Stimulated activated CD8-positive, alpha-beta memory T cell treated with anti-CD3 and anti-CD28 coated beads, Interleukin-15, amount 100 ng/mL, for 4 hours (primary cell): Measurements from ENCODE around the gene ZNF30.
"Not testable (repeated sequence)": the region's sequence is repeated elsewhere in the genome, so short reads cannot be mapped to it uniquely, and the experiment has no call there.

Experiments used
- DNase-seq, 2 donors: peaks; one replicate each; pipeline ENCODE4 v3.0.0-alpha.2; 2020; ENCODE audit warnings: low read depth in 2 of 2

ZNF30 gene

DNA sequence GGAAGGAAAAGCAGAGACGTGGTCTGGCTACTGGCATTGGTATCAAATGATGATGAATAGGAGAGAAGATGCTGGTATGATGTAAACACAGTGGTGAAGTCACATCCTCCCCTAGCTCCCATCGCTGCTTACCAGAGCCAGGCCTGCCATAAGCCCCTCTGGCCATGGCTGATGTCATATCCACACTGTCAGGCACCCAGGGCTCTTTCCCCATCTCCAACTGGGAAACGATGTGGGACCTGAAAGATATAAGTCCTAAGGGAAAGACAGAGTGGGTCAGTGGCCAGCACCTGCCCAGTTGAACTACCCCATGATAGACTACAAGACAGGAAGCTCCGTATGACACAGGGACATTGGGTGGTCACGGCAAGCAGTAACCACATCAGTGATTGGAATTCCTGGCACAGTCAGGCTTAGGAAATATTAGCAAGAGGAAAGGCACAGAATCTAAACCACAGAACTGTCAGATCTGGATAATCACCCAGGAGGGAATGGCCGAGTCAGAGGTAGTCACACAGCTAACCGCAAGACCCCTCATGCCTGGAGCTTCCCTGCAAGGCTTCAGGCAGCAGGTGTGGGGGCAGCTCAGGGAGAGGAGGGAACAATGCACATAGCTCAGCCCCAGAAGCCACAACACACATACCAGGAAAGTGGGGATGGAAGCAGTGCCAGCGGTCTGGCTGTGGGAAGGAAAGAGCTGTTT lies 33.6 kb downstream of the ZNF30 start:
- DNase-seq: no peak

DNA sequence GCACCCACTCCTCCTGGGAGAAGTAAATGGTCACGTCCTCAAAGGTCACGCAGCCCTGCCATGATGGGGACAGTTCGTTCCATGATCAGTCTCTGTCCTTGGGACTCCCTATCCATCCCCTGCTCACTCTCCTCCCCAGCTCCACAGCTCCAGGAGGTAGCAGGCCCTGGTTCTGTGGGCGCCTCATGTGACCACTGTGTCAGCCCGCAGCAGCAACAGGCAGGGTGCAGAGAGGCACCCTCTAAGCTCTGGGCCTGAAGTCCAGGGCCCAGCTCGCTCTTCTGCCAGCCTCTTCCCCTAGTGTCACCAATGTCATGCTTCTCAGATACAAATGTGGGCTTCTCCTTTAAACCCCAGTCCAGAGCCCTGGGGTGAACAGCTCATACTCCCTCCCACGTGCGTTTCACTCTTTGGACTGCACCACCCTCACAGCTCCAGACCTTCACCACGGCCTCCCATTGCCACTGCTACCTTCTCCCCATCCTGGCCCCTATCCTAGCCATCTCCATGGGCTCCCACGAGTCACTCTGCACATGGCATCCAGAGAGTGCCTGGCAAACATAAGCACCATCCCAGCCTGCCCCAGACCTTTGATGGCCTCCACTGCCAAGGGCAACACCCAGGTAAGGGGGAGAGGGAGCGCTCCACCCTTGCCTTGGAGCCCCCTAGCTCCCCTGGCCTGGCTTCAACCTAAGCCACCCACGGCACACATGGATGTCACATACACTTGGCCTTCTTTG lies 34.4 kb downstream of the ZNF30 start:
- DNase-seq: no peak

DNA sequence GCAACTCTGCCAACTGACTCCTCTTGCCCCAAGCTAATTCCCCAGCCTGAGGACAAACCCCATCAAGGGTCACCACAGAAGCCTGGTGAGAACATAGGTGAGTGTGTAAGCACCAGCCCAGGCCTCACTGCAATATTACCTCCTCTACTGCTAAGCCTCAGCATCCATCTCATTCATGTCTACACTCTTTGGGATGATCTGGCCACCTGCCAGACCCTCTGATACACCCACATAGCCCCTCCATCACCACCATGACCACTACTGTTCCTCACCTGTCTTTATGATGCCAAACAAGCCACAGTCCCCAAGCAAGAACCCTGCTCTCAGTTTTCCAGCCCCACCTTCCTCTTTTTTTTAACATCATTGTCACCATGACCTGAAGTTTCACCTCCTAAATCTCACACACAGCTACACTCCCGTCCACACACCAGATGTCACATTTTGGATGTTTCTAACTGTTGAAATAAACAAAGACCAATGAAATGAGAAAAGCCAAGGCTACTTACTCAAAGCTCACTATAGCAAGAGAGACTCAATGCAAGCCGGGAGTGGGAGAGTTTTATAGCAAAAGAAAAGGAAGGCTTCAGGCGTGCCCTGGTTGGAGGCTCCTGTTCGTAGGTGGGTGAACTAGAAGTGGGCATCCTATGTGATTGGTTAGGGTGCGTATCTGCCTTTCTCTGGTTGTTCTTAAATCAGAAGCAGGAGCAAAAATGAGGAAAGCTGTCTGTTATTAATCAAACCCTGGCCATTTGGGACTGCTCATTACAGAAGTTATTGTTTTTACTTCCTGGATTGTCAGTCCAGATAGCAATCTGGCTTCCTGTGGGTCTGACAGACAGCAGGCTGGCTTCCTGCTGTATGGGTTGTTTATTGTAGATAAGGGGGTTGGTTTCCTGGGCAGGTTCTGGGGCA lies 35.3 kb downstream of the ZNF30 start:
- DNase-seq: no peak

DNA sequence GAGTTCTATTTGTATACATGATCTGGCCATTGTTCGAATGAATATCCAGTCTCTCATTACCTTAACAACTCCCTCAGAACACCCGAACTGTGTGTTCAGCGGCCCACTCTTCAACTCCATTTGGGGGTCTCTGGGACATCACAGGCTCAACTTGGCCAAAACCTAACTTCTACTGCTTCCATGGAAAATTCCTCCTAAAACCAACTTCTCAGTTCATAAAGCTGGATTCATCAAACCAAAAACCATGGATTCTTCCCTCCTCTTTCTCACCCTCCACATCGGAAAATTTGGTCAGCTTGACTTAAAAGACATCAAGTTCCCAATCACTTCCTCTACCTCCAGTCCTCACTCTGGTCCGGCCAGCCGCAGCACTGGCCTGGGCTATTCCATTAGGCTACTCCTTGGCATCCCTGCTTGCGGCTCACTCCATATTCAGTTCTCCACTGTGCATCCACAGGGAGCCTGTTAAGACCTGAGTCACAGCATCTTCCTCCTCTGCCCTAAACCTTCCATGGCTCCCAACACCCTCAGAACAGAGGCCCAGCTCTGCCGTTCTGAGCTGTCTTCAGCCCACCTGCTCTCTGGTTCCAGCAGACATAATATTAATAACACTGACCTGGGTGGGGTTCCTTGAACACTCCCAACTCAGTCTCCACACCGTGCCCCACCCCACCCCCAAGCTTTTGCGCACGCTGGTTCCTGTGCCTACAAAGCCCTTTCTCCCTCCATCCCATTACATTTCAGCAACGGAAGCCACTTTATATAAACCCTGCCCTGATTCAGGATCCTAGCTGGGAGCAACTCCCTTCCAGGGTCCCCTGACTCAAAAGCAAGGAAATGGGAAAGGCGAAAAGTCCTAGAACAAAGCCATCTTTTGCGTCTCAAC lies 36.2 kb downstream of the ZNF30 start:
- DNase-seq: no peak

DNA sequence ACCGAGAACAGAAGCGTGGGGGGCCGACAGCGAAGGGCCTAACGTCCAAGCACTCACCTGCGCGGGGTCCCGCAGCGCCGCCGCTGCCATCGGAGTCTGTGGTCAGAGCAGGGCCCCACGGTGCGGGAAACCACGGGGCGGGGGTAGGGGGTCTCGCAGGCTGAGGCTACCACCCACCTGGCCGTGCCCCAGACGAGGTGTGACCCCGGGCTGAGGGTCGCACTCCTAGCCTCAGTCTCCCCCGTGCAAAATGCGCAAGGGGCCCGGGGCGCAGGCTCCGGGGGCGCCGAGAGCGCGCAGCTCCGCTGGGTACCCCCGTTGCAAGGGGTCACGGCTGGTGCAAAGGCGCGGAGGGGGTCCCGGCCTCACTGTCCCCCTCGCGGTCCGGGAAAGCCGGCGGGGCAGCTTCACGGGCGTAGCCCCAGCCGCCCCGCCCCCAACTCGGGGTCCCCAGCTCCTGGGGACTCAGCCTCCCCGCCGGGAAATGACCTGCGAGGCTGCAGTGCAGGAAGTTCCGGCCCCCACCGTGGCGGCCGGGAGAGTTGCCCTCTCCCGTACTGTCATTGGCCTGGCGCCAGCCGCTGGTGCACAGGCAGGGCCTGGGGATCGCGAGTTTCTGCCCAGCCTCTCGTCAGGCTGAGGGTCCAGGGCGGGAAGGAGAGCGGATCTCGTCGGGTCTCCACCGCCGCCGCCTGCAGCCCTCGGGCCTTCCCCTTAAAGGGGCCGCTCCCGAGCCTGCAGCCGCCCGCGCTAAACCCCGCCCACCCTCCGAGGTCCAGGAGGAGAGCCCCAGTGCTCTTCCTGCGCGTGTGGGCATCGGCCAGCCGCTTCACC lies 37.1 kb downstream of the ZNF30 start, which contains the start of gene ZNF792:
Gene ZNF792, minus strand, starts transcription at position 657 of the 834 bp plus-strand sequence. Its CDS starts 567 bp downstream, at position 90.
- DNase-seq: peak in 1 of 2 donors; percentile 26

DNA sequence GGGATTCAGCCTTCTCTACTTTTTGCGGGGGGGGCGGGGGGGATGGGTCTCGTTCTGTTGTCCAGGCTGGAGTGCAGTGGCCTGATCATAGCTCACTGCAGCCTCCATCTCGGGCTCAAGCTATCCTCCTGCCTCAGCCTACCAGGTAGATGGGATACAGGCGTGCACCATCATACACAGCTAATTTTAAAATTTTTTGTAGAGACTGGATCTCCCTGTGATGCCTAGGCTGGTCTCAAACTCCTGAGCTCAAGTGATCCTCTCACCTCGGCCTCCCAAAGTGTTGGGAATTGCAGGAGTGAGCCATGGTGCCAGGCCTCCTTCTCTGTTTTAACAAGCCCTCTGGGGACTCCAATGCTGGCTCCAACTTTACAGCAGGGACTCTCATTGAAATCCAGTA lies 37.9 kb downstream of the ZNF30 start:
- no peak for DNase-seq

DNA sequence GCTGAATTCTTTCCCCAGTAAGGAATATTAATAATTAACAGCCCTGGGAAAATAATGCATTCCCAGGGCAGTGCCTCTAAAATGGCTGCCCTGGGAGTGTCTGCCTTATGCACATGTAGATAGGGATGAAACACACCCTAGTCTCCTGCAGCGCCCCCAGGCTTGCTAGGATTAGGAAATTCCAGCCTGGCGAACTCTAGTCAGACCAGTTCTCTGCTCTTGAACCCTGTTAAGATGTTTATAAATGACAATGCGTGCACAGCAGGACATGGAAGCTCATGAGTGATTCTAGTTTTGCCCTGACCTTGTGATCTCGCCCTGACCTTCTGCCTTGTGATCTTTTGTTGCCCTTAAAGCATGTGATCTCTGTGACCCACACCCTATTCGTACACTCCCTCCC lies 38.8 kb downstream of the ZNF30 start:
- DNase-seq: not testable (repeated sequence)

DNA sequence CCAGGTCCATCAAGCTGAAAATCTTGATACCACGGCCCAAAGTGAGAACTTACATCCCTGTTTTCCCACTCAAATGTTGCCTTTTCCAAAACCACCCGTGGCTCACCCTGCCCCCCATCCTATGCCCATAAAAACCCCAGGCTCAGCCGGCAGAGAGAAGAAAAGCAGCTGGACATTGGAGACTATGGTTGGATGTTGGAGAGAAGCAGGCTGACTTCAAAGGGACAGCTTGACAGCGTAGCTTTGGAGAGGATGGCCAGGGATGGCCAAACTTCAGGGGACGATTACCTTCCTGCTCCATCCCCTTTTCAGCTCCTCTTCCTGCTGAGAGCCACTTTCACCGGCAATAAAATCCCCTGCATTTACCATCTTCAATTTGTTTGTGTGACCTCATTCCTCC lies 40.8 kb downstream of the ZNF30 start:
- DNase-seq: no peak

DNA sequence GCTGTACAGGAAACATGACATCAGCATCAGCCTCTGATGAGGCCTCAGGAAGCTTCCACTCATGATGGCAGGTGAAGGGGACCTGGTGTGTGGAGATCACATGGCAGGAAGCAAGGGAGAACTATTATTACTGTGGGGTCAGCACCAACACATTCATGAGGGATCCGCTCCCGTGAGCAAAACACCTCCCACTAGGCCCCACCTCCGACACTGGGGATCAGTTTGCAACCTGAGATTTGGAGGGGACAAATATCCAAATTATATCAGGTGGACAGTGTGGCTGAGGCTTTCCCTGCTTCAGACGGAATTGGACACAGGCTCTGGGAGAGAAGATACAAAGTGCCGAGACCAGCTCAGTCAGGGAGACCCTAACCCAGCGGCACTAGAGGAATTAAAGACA lies 43.0 kb downstream of the ZNF30 start:
- DNase-seq: no peak

DNA sequence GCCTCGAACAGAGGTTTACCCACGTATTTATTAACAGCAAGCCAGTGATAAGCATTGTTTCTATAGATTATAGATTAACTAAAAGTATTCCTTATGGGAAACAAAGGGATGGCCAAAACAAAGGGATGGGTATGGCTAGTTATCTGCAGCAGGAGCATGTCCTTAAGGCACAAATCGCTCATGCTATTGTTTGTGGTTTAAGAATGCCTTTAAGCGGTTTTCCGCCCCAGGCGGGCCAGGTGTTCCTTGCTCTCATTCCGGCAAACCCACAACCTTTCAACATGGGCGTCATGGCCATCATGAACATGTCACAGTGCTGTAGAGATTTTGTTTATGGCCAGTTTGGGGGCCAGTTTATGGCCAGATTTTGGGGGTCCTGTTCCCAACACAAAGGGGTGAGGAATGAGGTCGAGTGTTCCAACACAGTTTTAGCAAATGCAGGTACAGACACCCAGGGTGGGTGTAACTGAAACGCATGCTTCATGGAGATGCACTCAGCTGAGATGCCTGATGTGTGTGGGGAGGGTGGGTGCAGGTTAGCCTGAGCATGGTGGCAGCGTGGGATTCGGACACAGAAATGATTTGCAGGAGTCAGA lies 43.6 kb downstream of the ZNF30 start:
- DNase-seq: not testable (repeated sequence)

DNA sequence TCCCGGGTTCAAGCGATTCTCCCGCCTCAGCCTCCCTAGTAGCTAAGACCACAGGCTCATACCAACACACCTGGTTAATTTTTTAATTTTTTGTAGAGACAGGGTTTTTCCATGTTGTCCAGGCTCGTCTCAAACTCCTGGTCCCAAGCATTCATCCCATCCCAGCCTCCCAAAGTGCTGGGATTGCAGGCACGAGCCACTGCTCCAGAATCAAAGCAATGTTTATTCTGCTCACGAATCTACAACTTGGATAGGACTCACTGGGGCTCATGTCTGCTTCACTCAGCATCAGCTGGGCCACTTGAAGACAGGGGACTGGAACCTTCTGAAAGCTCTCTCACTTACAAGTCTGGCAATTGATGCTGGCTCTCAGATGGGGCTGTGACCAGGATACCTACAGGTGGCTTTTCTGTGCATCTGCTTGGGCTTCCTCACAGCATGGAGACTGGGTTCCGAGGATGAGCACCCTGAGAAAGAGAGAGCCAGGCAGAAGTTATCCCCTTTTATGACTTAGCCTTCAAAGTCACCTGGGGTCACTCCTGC lies 45.5 kb downstream of the ZNF30 start:
- DNase-seq: no peak

DNA sequence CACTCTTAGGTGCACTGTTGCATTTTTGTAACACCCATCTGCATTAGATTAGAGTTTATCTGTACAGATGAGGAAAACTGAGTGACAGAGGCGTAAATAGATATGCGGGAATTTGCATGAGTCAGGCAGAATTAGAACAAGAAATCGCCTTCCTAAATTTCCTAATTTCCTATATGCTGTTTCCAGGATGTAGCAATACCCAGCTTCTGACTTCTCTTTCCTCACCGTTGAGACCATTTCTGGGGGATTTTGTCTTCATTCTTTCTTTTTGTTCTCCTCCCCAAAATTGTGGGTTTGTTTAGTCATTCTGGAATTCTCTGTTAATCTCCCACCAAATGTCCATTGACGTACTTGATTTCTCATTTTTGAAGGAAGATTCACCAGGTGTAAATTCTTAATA lies 47.9 kb downstream of the ZNF30 start:
- DNase-seq: no peak

DNA sequence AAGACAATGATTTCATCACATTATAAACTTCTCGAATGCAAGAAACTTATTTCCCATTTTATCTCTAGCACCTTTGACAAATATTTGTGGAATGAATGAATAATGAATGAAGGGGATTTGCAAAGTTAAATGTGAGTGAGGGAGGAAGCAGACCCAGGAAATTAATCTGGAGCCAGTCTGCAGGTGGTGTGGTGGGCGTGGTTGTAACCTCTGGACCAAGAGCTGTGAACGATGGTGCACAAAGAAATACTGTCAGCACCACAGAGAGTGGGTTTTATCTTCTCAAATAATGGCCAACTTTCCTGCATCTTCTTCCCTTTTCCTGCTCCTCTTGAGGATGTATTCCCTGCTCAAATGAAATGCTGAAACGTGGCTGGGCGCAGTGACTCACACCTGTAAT lies 48.4 kb downstream of the ZNF30 start:
- DNase-seq: no peak

DNA sequence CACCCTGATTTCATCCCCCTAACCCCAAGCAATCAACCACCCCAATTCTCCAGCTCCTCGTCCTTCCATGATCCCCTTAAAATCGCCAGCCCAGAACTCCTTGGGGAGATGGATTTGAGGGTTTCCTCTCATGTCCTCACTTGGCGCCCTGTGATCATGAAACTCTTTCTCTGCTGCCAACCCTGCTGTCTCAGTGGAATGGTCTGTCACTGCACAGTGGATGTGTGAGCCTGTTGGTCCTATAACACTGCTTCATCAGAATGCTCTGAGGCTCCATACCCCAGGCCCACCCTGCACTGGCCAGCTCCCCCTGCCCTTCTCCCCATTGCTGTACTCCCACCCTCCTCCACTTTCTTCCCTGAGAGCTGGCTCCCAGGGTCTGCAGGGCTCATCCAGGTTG lies 49.9 kb downstream of the ZNF30 start:
- no peak for DNase-seq

DNA sequence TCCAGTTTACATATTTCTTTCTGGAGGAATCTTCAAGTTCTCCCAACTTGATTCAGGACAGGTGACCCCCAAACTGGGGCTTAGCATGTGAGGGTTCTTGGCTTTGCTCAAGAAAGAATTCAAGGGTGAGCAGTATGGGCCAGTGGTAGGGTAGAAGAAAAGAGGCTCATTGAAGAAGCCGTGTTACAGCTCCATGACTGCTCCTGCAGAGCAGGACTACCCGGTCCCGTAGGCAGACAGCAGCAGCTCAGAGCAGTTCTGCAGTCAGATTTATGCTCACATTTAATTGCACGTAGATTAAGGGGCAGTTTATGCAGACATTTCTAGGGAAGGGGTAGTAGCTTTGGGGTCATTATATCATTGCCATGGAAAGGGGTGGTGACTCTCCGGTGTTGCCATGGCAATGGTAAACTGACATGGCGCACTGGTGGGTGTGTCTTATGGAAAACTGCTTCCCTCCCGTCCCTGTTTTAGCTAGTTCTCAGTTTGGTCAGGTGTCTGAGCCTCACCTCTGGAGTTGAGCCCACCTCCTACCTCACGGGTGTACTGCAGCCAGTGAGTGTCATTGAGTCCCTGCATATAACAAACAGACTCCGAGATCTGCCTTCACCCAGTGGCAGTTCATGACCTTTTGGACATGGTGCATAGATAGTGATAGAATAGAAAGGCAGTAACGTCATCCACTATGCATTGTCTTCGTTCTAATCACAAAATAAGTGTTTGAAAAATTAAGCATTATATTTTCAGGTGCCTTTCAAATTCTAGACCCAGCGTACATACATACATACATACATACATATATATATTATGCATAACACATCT lies 53.3 kb downstream of the ZNF30 start:
- no peak for DNase-seq

DNA sequence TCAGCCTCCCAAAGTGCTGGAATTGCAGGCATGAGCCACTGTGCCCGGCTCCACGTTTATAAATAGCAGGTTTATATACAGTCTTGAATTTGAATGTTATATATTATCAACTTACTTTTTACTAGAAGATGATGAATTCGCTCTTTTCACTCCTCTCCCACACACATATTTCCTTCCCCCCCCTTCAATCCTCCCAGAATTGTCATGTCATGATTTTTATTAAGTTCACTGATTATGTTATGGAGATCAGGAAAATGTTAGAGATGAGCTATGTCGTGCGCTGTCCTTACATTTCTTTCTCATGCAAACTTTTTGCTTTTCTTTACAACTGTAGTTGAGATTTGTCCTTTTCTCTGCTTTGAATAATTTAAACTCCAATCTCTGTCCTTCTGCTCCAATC lies 55.6 kb downstream of the ZNF30 start:
- no peak for DNase-seq

DNA sequence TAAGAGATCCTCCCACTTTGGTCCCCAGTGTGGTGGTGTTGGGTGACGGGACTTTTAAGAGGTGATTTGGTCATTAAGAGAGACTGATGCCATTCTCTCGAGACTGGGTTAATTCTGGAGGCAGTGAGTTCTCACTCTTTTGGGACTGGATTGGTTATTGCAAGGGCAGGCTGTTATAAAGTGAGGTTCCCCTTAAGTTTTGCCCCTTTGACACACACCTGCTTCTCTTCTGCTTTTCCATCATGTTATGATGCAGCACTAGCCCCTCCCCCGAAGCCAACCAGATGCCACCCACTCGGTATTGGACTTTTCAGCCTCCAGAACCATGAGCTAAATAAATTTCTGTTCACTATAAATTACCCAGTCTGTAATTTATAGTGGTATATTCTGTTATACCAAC lies 57.1 kb downstream of the ZNF30 start:
- DNase-seq: no peak

DNA sequence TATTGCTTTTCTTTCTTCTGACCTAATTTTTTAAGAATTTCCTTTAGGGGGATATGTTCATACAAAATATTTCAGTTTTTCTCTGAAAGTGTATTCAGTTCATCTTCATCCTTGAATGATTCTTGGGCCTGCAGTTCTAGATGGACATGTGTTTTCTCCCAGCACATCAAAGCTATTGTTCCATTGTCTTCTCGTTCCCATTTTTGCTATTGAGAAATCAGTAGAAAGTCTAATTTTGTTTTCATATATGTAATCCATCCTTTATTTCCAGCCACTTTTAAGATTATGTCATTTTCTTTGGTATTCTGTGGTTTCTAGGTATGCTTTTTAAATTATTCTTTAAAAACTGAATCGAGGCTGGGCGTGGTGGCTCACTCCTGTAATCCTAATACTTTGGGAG lies 57.6 kb downstream of the ZNF30 start:
- no peak for DNase-seq
